HepG2 (cell line): Measurements from ENCODE around the gene NDUFS2. TPM values are rescaled to one million over a fixed set of nuclear protein-coding genes. Genes with fewer than 3 reads are reported as not detected.

ENCODE experiments used
- ATAC-seq: fragments of 200-7000 bp; cut with Tn5 transposase; 3 replicates; pipeline ENCODE4 v1.9.1; 2020; ENCODE audit warnings: mild to moderate bottlenecking, moderate library complexity
- BruUV-seq: library from RNA; stranded (reverse); fragments of 400-500 nt; replicated peaks from 2 replicates; lab custom pipeline; 2021; lab: Mats Ljungman, UMichigan
- CTCF ChIA-PET: fragments of 300-600 bp; formaldehyde crosslinking; extraction: SDS; loops from one replicate; lab custom pipeline; 2021; ENCODE audit warnings: low total read pairs, inconsistent platforms, low intra/inter-chr PET ratio; lab: Yijun Ruan, JAX
- POLR2A ChIA-PET: fragments of 350-600 bp; sonication (Branson Sonifier 250); formaldehyde crosslinking; loops from one replicate; lab custom pipeline; 2020; ENCODE audit warnings: antibody characterized with exemption, inconsistent platforms; lab: Yijun Ruan, JAX
- DNase-seq: peaks from one replicate; pipeline ENCODE4 v3.0.0-alpha.2; 2015; ENCODE audit warnings: low spot score
- FAIRE-seq: peaks from 3 replicates; lab custom pipeline; 2011; peaks lifted over from hg19 to GRCh38; lab: Jason Lieb, UNC
- H2AFZ ChIP-seq: one replicate; pipeline ENCODE4 v1.6.1; 2011; ENCODE audit warnings: low read length, inconsistent platforms
- H3K27ac ChIP-seq: fragments of 300-600 bp; 3 replicates; pipeline ENCODE4 v1.8.0; 2011; ENCODE audit warnings: mixed run types, mild to moderate bottlenecking, mixed read lengths, low read length, inconsistent platforms; ENCODE audit not compliant: insufficient read depth; ENCODE audit errors: extremely low read length
- H3K27me3 ChIP-seq, 2 experiments: fragments of 200-600 bp in 1 of 2; 2 replicates in 1 of 2; 3 replicates in 1 of 2; pipeline versions ENCODE4 v1.6.0 to v1.8.0; 2011; ENCODE audit warnings: low read length in 2 of 2, mild to moderate bottlenecking in 2 of 2, moderate library complexity in 2 of 2, inconsistent platforms in 1 of 2; ENCODE audit not compliant: insufficient read depth in 2 of 2, control insufficient read depth in 1 of 2
- H3K36me3 ChIP-seq, 2 experiments: fragments of 200-600 bp in 1 of 2; replicated peaks in 1 of 2; 2 replicates in 1 of 2; 3 replicates in 1 of 2; pipeline versions ENCODE4 v1.5.1 to v1.8.0; 2011; ENCODE audit warnings: low read length in 2 of 2, inconsistent platforms in 1 of 2; ENCODE audit not compliant: insufficient read depth in 2 of 2, control insufficient read depth in 1 of 2
- H3K4me1 ChIP-seq: 2 replicates; pipeline ENCODE4 v1.5.1; 2012; ENCODE audit warnings: low read length, inconsistent platforms; ENCODE audit not compliant: insufficient read depth
- H3K4me2 ChIP-seq: 2 replicates; pipeline ENCODE4 v1.6.0; 2011; ENCODE audit warnings: low read depth, low read length, inconsistent platforms
- H3K4me3 ChIP-seq, 3 experiments: fragments of 200-600 bp in 1 of 3; sonication (generic), shearing (Covaris generic) in 1 of 3; replicated peaks in 1 of 3; 2 replicates each; pipeline ENCODE4 v1.5.1; 2011 to 2016; ENCODE audit warnings: low read length in 3 of 3, inconsistent platforms in 2 of 3, low read depth in 2 of 3, mild to moderate bottlenecking in 2 of 3, control low read depth in 1 of 3, mixed read lengths in 1 of 3; ENCODE audit not compliant: insufficient read depth in 1 of 3
- H3K79me2 ChIP-seq: one replicate; pipeline ENCODE4 v1.6.1; 2011; ENCODE audit warnings: low read length, inconsistent platforms; ENCODE audit not compliant: insufficient read depth
- H3K9ac ChIP-seq: 2 replicates; pipeline ENCODE4 v1.6.0; 2011; ENCODE audit warnings: mild to moderate bottlenecking, low read depth, low read length, inconsistent platforms; ENCODE audit not compliant: insufficient read depth
- H3K9me3 ChIP-seq: 2 replicates; pipeline ENCODE4 v1.5.1; 2012; ENCODE audit warnings: mild to moderate bottlenecking, low read length
- H4K20me1 ChIP-seq: 2 replicates; pipeline ENCODE4 v1.6.0; 2011; ENCODE audit warnings: inconsistent platforms, mild to moderate bottlenecking, low read length, moderate library complexity; ENCODE audit not compliant: insufficient read depth
- FOXO4 ChIP-seq: sonication (generic); formaldehyde crosslinking; conservative IDR thresholded peaks from 2 replicates; pipeline ENCODE4 v1.8.1; 2023; ENCODE audit warnings: missing genetic modification reagents
- GABPB1 ChIP-seq: IDR thresholded peaks from 2 replicates; pipeline ENCODE4 v1.6.1; 2016; ENCODE audit warnings: mild to moderate bottlenecking, missing genetic modification reagents, moderate library complexity, missing compliant biosample characterization
- GTF3A ChIP-seq: sonication (generic); formaldehyde crosslinking; conservative IDR thresholded peaks from 2 replicates; pipeline ENCODE4 v1.4.0; 2020; ENCODE audit warnings: mild to moderate bottlenecking, missing genetic modification reagents
- KAT7 ChIP-seq: IDR thresholded peaks from 2 replicates; pipeline ENCODE4 v1.6.1; 2018; ENCODE audit warnings: borderline replicate concordance, missing compliant biosample characterization
- PCBP2 ChIP-seq: fragments of 200-400 bp; formaldehyde crosslinking; optimal IDR thresholded peaks from 2 replicates; pipeline ENCODE3; 2018; ENCODE audit warnings: low read length, low read depth; ENCODE audit not compliant: poor library complexity, severe bottlenecking
- POLR2AphosphoS2 ChIP-seq: IDR thresholded peaks from 2 replicates; pipeline ENCODE4 v1.6.1; 2011; ENCODE audit warnings: low read depth, low read length, improper control_type of control experiment
- SAP130 ChIP-seq: IDR thresholded peaks from 2 replicates; pipeline ENCODE4 v1.6.1; 2016; ENCODE audit warnings: low read depth
- TEAD3 ChIP-seq: optimal IDR thresholded peaks from 2 replicates; pipeline ENCODE3; 2016; ENCODE audit warnings: borderline replicate concordance
- TFAP4 ChIP-seq: sonication (generic); IDR thresholded peaks from 2 replicates; pipeline ENCODE4 v1.6.1; 2016; ENCODE audit warnings: low read depth, borderline replicate concordance
- YEATS4 ChIP-seq: sonication (generic); formaldehyde crosslinking; IDR thresholded peaks from 2 replicates; pipeline ENCODE4 v1.4.0; 2020; ENCODE audit warnings: missing genetic modification reagents, borderline replicate concordance
- ZBTB34 ChIP-seq: sonication (generic); formaldehyde crosslinking; IDR thresholded peaks from 2 replicates; pipeline ENCODE4 v1.8.0; 2022; ENCODE audit warnings: mild to moderate bottlenecking, missing genetic modification reagents
- ZNF143 ChIP-seq: sonication (generic); formaldehyde crosslinking; IDR thresholded peaks from 2 replicates; pipeline ENCODE4 v1.4.0; 2020; ENCODE audit warnings: missing genetic modification reagents
- ZNF224 ChIP-seq: sonication (generic); formaldehyde crosslinking; IDR thresholded peaks from 2 replicates; pipeline ENCODE4 v1.5.0; 2020; ENCODE audit warnings: mild to moderate bottlenecking, missing genetic modification reagents
- ZNF230 ChIP-seq: sonication (generic); formaldehyde crosslinking; IDR thresholded peaks from 2 replicates; pipeline ENCODE4 v1.4.0; 2020; ENCODE audit warnings: mild to moderate bottlenecking, missing genetic modification reagents
- ZNF296 ChIP-seq: sonication (generic); formaldehyde crosslinking; conservative IDR thresholded peaks from 2 replicates; pipeline ENCODE4 v1.5.0; 2020; ENCODE audit warnings: mild to moderate bottlenecking, missing genetic modification reagents
- ZNF652 ChIP-seq: IDR thresholded peaks from 2 replicates; pipeline ENCODE4 v1.6.1; 2016; ENCODE audit warnings: low read depth, borderline replicate concordance
- ZNF800 ChIP-seq: sonication (generic); formaldehyde crosslinking; IDR thresholded peaks from 2 replicates; pipeline ENCODE4 v1.4.0; 2020; ENCODE audit warnings: missing genetic modification reagents
- WGBS: methylation state at CpG from one replicate; pipeline ENCODE4 v1.1.6; 2017; ENCODE audit warnings: low lambda C conversion rate; 5-methylcytosine and 5-hydroxymethylcytosine counted together
- in situ Hi-C: cut with HindIII; loops from 2 replicates; pipeline ENCODE4 v1.10.0; 2017; ENCODE audit warnings: low pct_unique_long_range_greater_than_20kb; ENCODE audit not compliant: extremely low pct_ligation_motif_present
- intact Hi-C: fragments of 100-400 bp; cut with micrococcal nuclease; formaldehyde crosslinking; loops from one replicate; pipeline ENCODE4 v1.10.0; 2022; ENCODE audit not compliant: unreplicated experiment
- polyA plus RNA-seq, 8 experiments: library from polyadenylated mRNA; depleted of rRNA in 3 of 8; stranded (reverse) in 7 of 8; unstranded in 1 of 8; fragments of >200 nt; fragmentation: Illumina TruSeq in 4 of 8; extraction: Trizol in 4 of 8; gene quantifications; 2 replicates each; pipeline versions ENCODE4 v1.2.1 to v1.2.3, GENCODE V29; 2011 to 2016; ENCODE audit warnings: low read depth in 4 of 8, missing spikeins in 1 of 8, mixed read lengths in 1 of 8; ENCODE audit not compliant: insufficient read depth in 1 of 8
- total RNA-seq, 5 experiments: library from RNA; depleted of rRNA; stranded (reverse); fragments of >200 nt; fragmentation: Illumina TruSeq; extraction: Trizol; gene quantifications; 2 replicates each; pipeline ENCODE4 v1.2.3, GENCODE V29; 2016; ENCODE audit warnings: low read depth in 1 of 5

The NDUFS2 gene
- total and polyA plus RNA-seq, 2 of the 13 experiments (the other 11 are each of a cell fraction or from before 2014, with no cell fraction given), result 89.9 to 118 TPM

- TF ChIP-seq KAT7 (0 out of 2 replicates have a peak, but pooled peaks have one; percentile 4), ZNF143 (no peak)
These were observed 23.0 kb downstream of the NDUFS2 start (continued) for GRCh38 chr1:161225178-161225533.

- Histone ChIP-seq H2AFZ (no peak within 1 kb of the TSS), H3K79me2 (peaks cover 32% of the 10 kb centered on the region), H4K20me1 (peaks cover 11% of the 10 kb centered on the region), H3K9me3 (no peaks in the 10 kb centered on the region), H3K27me3 (no peaks in the 10 kb centered on the region; a peak in 1 of 5 replicates), H3K27ac (peak within 1 kb of the TSS; percentile 99), H3K4me1 (peaks cover 59% of the 10 kb centered on the region), H3K36me3 (peaks cover 13 to 45% of the 10 kb centered on the region in 2 experiments), H3K9ac (peak within 1 kb of the TSS; percentile 96), H3K4me3 (peak within 1 kb of the TSS; percentile 81 to 82 (median 81)), H3K4me2 (peak within 1 kb of the TSS; percentile 92)
- DNase-seq (peak; percentile 98), ATAC-seq (peak; percentile 71), FAIRE-seq (peak; percentile 99)
- intact Hi-C loops (loop anchor here (1.0 to 5.0 kb wide), 4 partner anchors 23 to 87 kb away; partner anchors contain the start of genes NDUFS2 and SDHC), in situ Hi-C loops (loop anchor here (5.0 to 10.0 kb wide), 2 partner anchors 67 to 159 kb away; no protein-coding TSS in a partner anchor)
- ChIA-PET POLR2A (interaction anchor here (0.7 to 12.5 kb wide), 24 partner anchors 9 to 205 kb away, joined by 3 to 357 read pairs (median 6); partner anchors contain the start of genes ADAMTS4, CFAP126, DEDD and F11R), CTCF (interaction anchor here (0.7 to 3.7 kb wide), 4 partner anchors 14 to 65 kb away, joined by 3 to 36 read pairs (median 12); no protein-coding TSS in a partner anchor)
- WGBS, result under 1% methylated on average over 15 of the region's 16 CpGs
- no TSS peak for BruUV-seq
- TF ChIP-seq TEAD3 (CRISPR knock-in tag), result no peak
- TF ChIP-seq ZNF800, result no peak
- no peak for TF ChIP-seq PCBP2
- no peak for TF ChIP-seq POLR2AphosphoS2
- TF ChIP-seq ZNF224 (CRISPR knock-in tag), result peak; percentile 41; the same call in 1 of the 2 replicates
- TF ChIP-seq SAP130 (CRISPR knock-in tag), result peak; percentile 89
- no peak for TF ChIP-seq ZNF296 (CRISPR knock-in tag)
- TF ChIP-seq YEATS4 (CRISPR knock-in tag), result 0 out of 2 replicates have a peak, but pooled peaks have one; percentile 53
- TF ChIP-seq ZNF652, result no peak
- TF ChIP-seq GABPB1 (CRISPR knock-in tag), result peak; percentile 50
- TF ChIP-seq FOXO4 (CRISPR knock-in tag), result no peak
- TF ChIP-seq ZBTB34, result no peak
- TF ChIP-seq TFAP4, result no peak
- TF ChIP-seq ZNF230 (CRISPR knock-in tag), result no peak; the same call in 1 of the 2 replicates
- TF ChIP-seq GTF3A (CRISPR knock-in tag), result no peak
These were observed 23.6 kb downstream of the NDUFS2 start, which contains the start of gene TOMM40L for GRCh38 chr1:161225534-161226319. TOMM40L (plus strand) TSS chr1:161226060; CDS start chr1:161226490, 430 bp downstream.
